HCT116 (cell line): ENCODE results near the gene RHEX. TPM values are rescaled to one million over a fixed set of nuclear protein-coding genes. Genes with fewer than 3 reads are reported as not detected.

ENCODE experiments used
- ATAC-seq: fragments of 200-7000 bp; cut with Tn5 transposase; 2 replicates; pipeline ENCODE4 v1.9.1; 2020; ENCODE audit warnings: mild to moderate bottlenecking, moderate library complexity
- BruUV-seq: library from RNA; stranded (reverse); fragments of 400-500 nt; replicated peaks from 2 replicates; lab custom pipeline; 2021; lab: Mats Ljungman, UMichigan
- CTCF ChIA-PET: fragments of 300-600 bp; sonication (Branson Sonifier 250); formaldehyde crosslinking; loops from one replicate; lab custom pipeline; 2021; ENCODE audit warnings: antibody characterized with exemption; lab: Charles Lee
- POLR2A ChIA-PET: fragments of 300-600, 350-600 bp; sonication (Branson Sonifier 250); formaldehyde crosslinking; loops from one replicate; lab custom pipeline; 2021; ENCODE audit warnings: antibody characterized with exemption; lab: Charles Lee
- RAD21 ChIA-PET, 2 experiments: fragments of 300-600 bp; sonication (Branson Sonifier 250); formaldehyde crosslinking; loops; one replicate each; lab custom pipeline; 2023; ENCODE audit warnings: low total read pairs in 2 of 2; ENCODE audit not compliant: uncharacterized antibody in 2 of 2, unreplicated experiment in 2 of 2, low non-redundant PET in 1 of 2; lab: Charles Lee
- DNase-seq: peaks from one replicate; pipeline ENCODE4 v3.0.0-alpha.2; 2010; ENCODE audit warnings: low read depth, low spot score
- H2AFZ ChIP-seq: fragments of 200-600 bp; shearing (Covaris generic), sonication (generic); 2 replicates; pipeline ENCODE4 v1.6.1; 2017; ENCODE audit warnings: low read depth, mixed run types, mixed read lengths, antibody characterized with exemption, low read length; ENCODE audit not compliant: poor library complexity, severe bottlenecking
- H3K27ac ChIP-seq: 2 replicates; pipeline ENCODE4 v1.5.1; 2012; ENCODE audit warnings: low read depth, low read length
- H3K27me3 ChIP-seq: fragments of 200-600 bp; sonication (generic); 2 replicates; pipeline ENCODE4 v1.6.1; 2016; ENCODE audit warnings: mixed run types, low read length, mixed read lengths; ENCODE audit not compliant: insufficient read depth
- H3K36me3 ChIP-seq, 2 experiments: fragments of 200-500 bp in 1 of 2; fragments of 200-600 bp in 1 of 2; sonication (Bioruptor generic) in 1 of 2; sonication (generic) in 1 of 2; 2 replicates each; pipeline versions ENCODE4 v1.5.1 to v1.6.1; 2014 to 2016; ENCODE audit warnings: low read length in 2 of 2, inconsistent platforms in 1 of 2, mixed read lengths in 1 of 2, mixed run types in 1 of 2; ENCODE audit not compliant: insufficient read depth in 2 of 2, control insufficient read depth in 1 of 2
- H3K4me1 ChIP-seq, 2 experiments: fragments of 200-600 bp in 1 of 2; sonication (generic) in 1 of 2; 2 replicates each; pipeline versions ENCODE4 v1.5.1 to v1.6.1; 2012 to 2017; ENCODE audit warnings: low read length in 2 of 2, inconsistent platforms in 1 of 2, mild to moderate bottlenecking in 1 of 2, mixed read lengths in 1 of 2, mixed run types in 1 of 2, moderate library complexity in 1 of 2; ENCODE audit not compliant: insufficient read depth in 2 of 2, control insufficient read depth in 1 of 2
- H3K4me2 ChIP-seq: fragments of 200-600 bp; sonication (generic); 2 replicates; pipeline ENCODE4 v1.6.1; 2017; ENCODE audit warnings: mixed run types, low read length, mixed read lengths
- H3K4me3 ChIP-seq, 2 experiments: fragments of 200-600 bp in 1 of 2; sonication (generic) in 1 of 2; replicated peaks in 1 of 2; 2 replicates each; pipeline ENCODE4 v1.5.1; 2011 to 2016; ENCODE audit warnings: low read length in 2 of 2, control low read depth in 1 of 2, low read depth in 1 of 2, mild to moderate bottlenecking in 1 of 2, mixed read lengths in 1 of 2, mixed run types in 1 of 2
- H3K79me2 ChIP-seq: fragments of 200-600 bp; sonication (generic); 2 replicates; pipeline ENCODE4 v1.6.1; 2017; ENCODE audit warnings: mild to moderate bottlenecking, mixed run types, low read length, moderate library complexity, mixed read lengths; ENCODE audit not compliant: insufficient read depth
- H3K9ac ChIP-seq: fragments of 200-600 bp; sonication (generic); 2 replicates; pipeline ENCODE4 v1.6.1; 2016; ENCODE audit warnings: low read length, mixed read lengths
- H3K9me2 ChIP-seq: fragments of 200-600 bp; sonication (generic), shearing (Covaris generic); 2 replicates; pipeline ENCODE4 v1.6.1; 2017; ENCODE audit warnings: mixed run types, mild to moderate bottlenecking, moderate library complexity; ENCODE audit not compliant: insufficient read depth
- H3K9me3 ChIP-seq, 2 experiments: fragments of 200-500 bp in 1 of 2; fragments of 200-600 bp in 1 of 2; sonication (Bioruptor generic) in 1 of 2; sonication (generic) in 1 of 2; 2 replicates each; pipeline ENCODE4 v1.6.1; 2014 to 2017; ENCODE audit warnings: low read length in 2 of 2, mixed read lengths in 2 of 2, inconsistent platforms in 1 of 2, low read depth in 1 of 2, mild to moderate bottlenecking in 1 of 2, mixed run types in 1 of 2, moderate library complexity in 1 of 2; ENCODE audit not compliant: control insufficient read depth in 1 of 2, insufficient read depth in 1 of 2
- H4K20me1 ChIP-seq: fragments of 200-600 bp; sonication (generic), shearing (Covaris generic); 2 replicates; pipeline ENCODE4 v1.6.1; 2017; ENCODE audit warnings: mixed run types, mild to moderate bottlenecking, moderate library complexity; ENCODE audit not compliant: insufficient read depth
- ATF3 ChIP-seq: IDR thresholded peaks from 2 replicates; pipeline ENCODE4 v1.6.1; 2012
- CBX3 ChIP-seq: IDR thresholded peaks from 2 replicates; pipeline ENCODE4 v1.6.1; 2012; ENCODE audit warnings: low read depth
- CEBPB ChIP-seq: IDR thresholded peaks from 2 replicates; pipeline ENCODE4 v1.6.1; 2012; ENCODE audit warnings: low read depth
- CTCF ChIP-seq, 3 experiments: fragments of 200-600 bp in 1 of 3; sonication (generic) in 1 of 3; IDR thresholded peaks in 2 of 3; conservative IDR thresholded peaks in 1 of 3; 2 replicates each; pipeline ENCODE4 v1.5.1; 2012 to 2017; ENCODE audit warnings: low read depth in 2 of 3, low read length in 2 of 3, antibody characterized with exemption in 1 of 3, borderline replicate concordance in 1 of 3, control low read depth in 1 of 3, mild to moderate bottlenecking in 1 of 3, mixed read lengths in 1 of 3, mixed run types in 1 of 3, moderate library complexity in 1 of 3; ENCODE audit not compliant: insufficient read depth in 1 of 3
- EZH2 ChIP-seq: fragments of 200-600 bp; sonication (generic); IDR thresholded peaks from 2 replicates; pipeline ENCODE4 v1.6.1; 2017; ENCODE audit warnings: antibody characterized with exemption, mixed run types
- FOSL1 ChIP-seq: IDR thresholded peaks from 2 replicates; pipeline ENCODE4 v1.6.1; 2012; ENCODE audit warnings: low read depth
- MAX ChIP-seq: IDR thresholded peaks from 2 replicates; pipeline ENCODE4 v1.6.1; 2012
- POLR2A ChIP-seq: IDR thresholded peaks from 2 replicates; pipeline ENCODE4 v1.7.0; 2011; ENCODE audit warnings: borderline replicate concordance; ENCODE audit not compliant: insufficient read depth, insufficient read length; ENCODE audit errors: extremely low read depth
- POLR2AphosphoS5 ChIP-seq: IDR thresholded peaks from 2 replicates; pipeline ENCODE4 v1.6.1; 2011; ENCODE audit warnings: mild to moderate bottlenecking, low read depth, low read length, moderate library complexity
- RAD21 ChIP-seq: IDR thresholded peaks from 2 replicates; pipeline ENCODE4 v1.6.1; 2012; ENCODE audit warnings: low read depth, mild to moderate bottlenecking
- SIN3A ChIP-seq: IDR thresholded peaks from 2 replicates; pipeline ENCODE4 v1.6.1; 2012; ENCODE audit warnings: low read depth
- SP1 ChIP-seq: IDR thresholded peaks from 2 replicates; pipeline ENCODE4 v1.6.1; 2012; ENCODE audit warnings: low read depth
- SRF ChIP-seq: IDR thresholded peaks from 2 replicates; pipeline ENCODE4 v1.6.1; 2012; ENCODE audit warnings: low read depth
- ZBTB33 ChIP-seq: IDR thresholded peaks from 2 replicates; pipeline ENCODE4 v1.6.1; 2011; ENCODE audit warnings: mild to moderate bottlenecking, low read length, moderate library complexity; ENCODE audit not compliant: insufficient replicate concordance; ENCODE audit errors: extremely low read depth
- ZFX ChIP-seq: fragments of 450-650 bp; IDR thresholded peaks from 2 replicates; pipeline ENCODE4 v1.6.1; 2017
- intact Hi-C: fragments of 100-400 bp; cut with micrococcal nuclease; formaldehyde crosslinking; loops from 2 replicates; pipeline ENCODE4 v1.10.0; 2022
- total RNA-seq: library from RNA; stranded (reverse); gene quantifications from one replicate; pipeline ENCODE4 v1.2.1, GENCODE V29; 2021; ENCODE audit not compliant: unreplicated experiment

The RHEX gene
- total RNA-seq, 1 experiment from 2014 or later: not detected

GRCh38 chr1:206114692-206115640 lies 62.0 kb downstream of the RHEX start:
- peaks cover 0 to 10% of the 10 kb centered on the region in 2 experiments; a peak in 1 of 4 replicates for H3K4me1 ChIP-seq
- H3K27ac ChIP-seq: no peak overlapping the region
- H3K9me3 ChIP-seq: no peaks in the 10 kb centered on the region
- no peaks in the 10 kb centered on the region for H3K36me3 ChIP-seq
- intact Hi-C loops: no loop called here
- no peaks in the 10 kb centered on the region for H3K9me2 ChIP-seq
- no TSS peak for BruUV-seq
- TF ChIP-seq EZH2: no peak
- TF ChIP-seq, all 23 proteins: peak for 0
- DNase-seq (no peak), ATAC-seq (no peak)
- Histone ChIP-seq H3K4me3 (no peak overlapping the region), H4K20me1 (no peaks in the 10 kb centered on the region), H3K27me3 (no peaks in the 10 kb centered on the region), H3K79me2 (no peaks in the 10 kb centered on the region), H3K4me2 (no peak overlapping the region), H3K9ac (no peak overlapping the region), H2AFZ (no peak overlapping the region)
- ChIA-PET CTCF (interaction anchor here (1.1 kb wide), 1 partner anchor 9 kb away, joined by 4 read pairs; no protein-coding TSS in a partner anchor), POLR2A (no interaction called here), RAD21 (no interaction called here)

GRCh38 chr1:206115791-206116190 lies 62.8 kb downstream of the RHEX start:
- no peak overlapping the region for H3K27ac ChIP-seq
- peaks cover 0 to 10% of the 10 kb centered on the region in 2 experiments; a peak in 1 of 4 replicates for H3K4me1 ChIP-seq
- ChIA-PET CTCF (interaction anchor here (1.1 kb wide), 1 partner anchor 9 kb away, joined by 4 read pairs; no protein-coding TSS in a partner anchor), RAD21 (no interaction called here), POLR2A (no interaction called here)
- no peaks in the 10 kb centered on the region for H3K9me2 ChIP-seq
- DNase-seq: no peak
- H4K20me1 ChIP-seq: no peaks in the 10 kb centered on the region
- H3K9ac ChIP-seq: no peak overlapping the region
- no peaks in the 10 kb centered on the region for H3K79me2 ChIP-seq
- H3K9me3 ChIP-seq: no peaks in the 10 kb centered on the region
- H3K4me3 ChIP-seq: no peak overlapping the region
- BruUV-seq: no TSS peak
- no peaks in the 10 kb centered on the region for H3K27me3 ChIP-seq
- H3K4me2 ChIP-seq: no peak overlapping the region
- no peak overlapping the region for H2AFZ ChIP-seq
- ATAC-seq: no peak
- intact Hi-C loops: no loop called here
- H3K36me3 ChIP-seq: no peaks in the 10 kb centered on the region
- no peak for TF ChIP-seq CEBPB
- TF ChIP-seq EZH2: no peak
- TF ChIP-seq MAX: no peak
- no peak for TF ChIP-seq ATF3
- no peak for TF ChIP-seq CTCF (IDR thresholded peaks at IDR 0.05 in 2 of 3, conservative IDR thresholded peaks at IDR 0.05 in 1 of 3; ENCODE audit: borderline replicate concordance in 1 of 3, insufficient read depth in 1 of 3, low read depth in 2 of 3, low read length in 2 of 3)
- no peak for TF ChIP-seq RAD21
- no peak for TF ChIP-seq ZBTB33
- TF ChIP-seq SP1: no peak
- TF ChIP-seq POLR2A: no peak
- no peak for TF ChIP-seq ZFX
- no peak for TF ChIP-seq SIN3A
- TF ChIP-seq FOSL1: no peak
- TF ChIP-seq CBX3: no peak
- TF ChIP-seq SRF: no peak
- no peak for TF ChIP-seq POLR2AphosphoS5
